HG02970 (cell line): ENCODE data around the gene POLR2J3.
"Not testable (repeated sequence)": the region's sequence is repeated elsewhere in the genome, so short reads cannot be mapped to it uniquely, and the experiment has no call there.

Source experiments
- ATAC-seq: cut with Tn5 transposase; IDR thresholded peaks from one replicate; pipeline ENCODE4 v1.9.1; 2021; ENCODE audit warnings: mild to moderate bottlenecking, moderate library complexity, moderate number of reproducible peaks; ENCODE audit not compliant: unreplicated experiment, low FRiP score

Gene POLR2J3

GRCh38 chr7:102589857-102590256 lies 17.5 kb upstream of the POLR2J3 start:
- ATAC-seq, result not testable (repeated sequence)

GRCh38 chr7:102583495-102583894 lies 11.1 kb upstream of the POLR2J3 start:
- not testable (repeated sequence) for ATAC-seq

- not testable (repeated sequence) for ATAC-seq
These were observed 9.3 kb upstream of the POLR2J3 start for GRCh38 chr7:102581722-102582121.

- not testable (repeated sequence) for ATAC-seq
These were observed 6.1 kb upstream of the POLR2J3 start for GRCh38 chr7:102578486-102578885.

- ATAC-seq, result not testable (repeated sequence)
These were observed 5.2 kb upstream of the POLR2J3 start for GRCh38 chr7:102577315-102578240.

- not testable (repeated sequence) for ATAC-seq
These were observed 4.0 kb upstream of the POLR2J3 start for GRCh38 chr7:102576363-102576762.

- not testable (repeated sequence) for ATAC-seq
These were observed 2.2 kb upstream of the POLR2J3 start for GRCh38 chr7:102574607-102575006.

GRCh38 chr7:102568620-102569019 lies 3.8 kb downstream of the POLR2J3 start:
- not testable (repeated sequence) for ATAC-seq

GRCh38 chr7:102550808-102551422 lies 21.5 kb downstream of the POLR2J3 start, which contains the start of gene SPDYE2:
Gene SPDYE2 (plus strand): TSS chr7:102551226. CDS start chr7:102553256, 2,030 bp downstream.
- ATAC-seq, result not testable (repeated sequence)

GRCh38 chr7:102546353-102546752 lies 26.0 kb downstream of the POLR2J3 start:
- not testable (repeated sequence) for ATAC-seq

GRCh38 chr7:102545288-102545687 lies 27.1 kb downstream of the POLR2J3 start:
- ATAC-seq, result not testable (repeated sequence)

GRCh38 chr7:102544372-102544771 lies 28.0 kb downstream of the POLR2J3 start:
- not testable (repeated sequence) for ATAC-seq

- ATAC-seq, result not testable (repeated sequence)
These were observed 28.8 kb downstream of the POLR2J3 start, which contains the start of gene UPK3BL2 for GRCh38 chr7:102543596-102543995. Gene UPK3BL2 (minus strand): TSS chr7:102543696. CDS start chr7:102543636, 60 bp downstream.

GRCh38 chr7:102542771-102543170 lies 29.6 kb downstream of the POLR2J3 start:
- not testable (repeated sequence) for ATAC-seq

- not testable (repeated sequence) for ATAC-seq
These were observed 30.3 kb downstream of the POLR2J3 start for GRCh38 chr7:102542083-102542482.

- not testable (repeated sequence) for ATAC-seq
These were observed 31.8 kb downstream of the POLR2J3 start for GRCh38 chr7:102540604-102541003.

GRCh38 chr7:102535062-102535615 lies 37.2 kb downstream of the POLR2J3 start:
- not testable (repeated sequence) for ATAC-seq

- ATAC-seq, result not testable (repeated sequence)
These were observed 40.3 kb downstream of the POLR2J3 start for GRCh38 chr7:102532127-102532526.

- ATAC-seq, result not testable (repeated sequence)
These were observed 40.8 kb downstream of the POLR2J3 start for GRCh38 chr7:102531583-102531982.
